ENCODE results near the gene SLC16A3. TPM values are rescaled to one million over a fixed set of nuclear protein-coding genes. Genes with fewer than 3 reads are reported as not detected.

Gene SLC16A3
- total RNA-seq, 1 donor from 2014 or later, result 18.1 TPM

DNA sequence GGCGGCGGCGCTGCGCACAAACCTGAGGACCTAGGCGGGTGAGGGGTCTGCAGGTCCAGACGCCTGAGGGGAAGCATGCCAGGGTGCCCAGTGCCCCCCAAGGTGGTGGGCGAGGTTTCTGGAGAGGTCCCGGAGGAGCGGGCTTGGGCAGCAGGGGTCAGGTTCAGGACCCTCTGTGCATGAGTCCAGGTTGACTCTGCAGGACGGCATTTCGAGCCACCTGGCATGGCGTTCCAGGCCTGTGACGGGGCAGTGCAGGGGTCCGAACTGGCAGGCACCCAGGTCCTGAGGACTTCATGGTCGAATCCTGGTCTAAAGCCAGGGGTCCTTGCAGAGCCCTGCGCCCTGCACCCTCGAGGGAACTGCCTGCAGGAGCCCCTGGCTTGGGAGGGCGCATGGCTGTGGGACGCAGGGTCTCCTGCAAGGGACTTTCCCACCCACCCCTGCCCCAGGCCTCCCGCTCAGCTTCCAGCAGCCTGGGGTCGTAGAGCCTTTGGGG lies 3.5 kb downstream of the SLC16A3 start:
- TF ChIP-seq, protein P1, sequence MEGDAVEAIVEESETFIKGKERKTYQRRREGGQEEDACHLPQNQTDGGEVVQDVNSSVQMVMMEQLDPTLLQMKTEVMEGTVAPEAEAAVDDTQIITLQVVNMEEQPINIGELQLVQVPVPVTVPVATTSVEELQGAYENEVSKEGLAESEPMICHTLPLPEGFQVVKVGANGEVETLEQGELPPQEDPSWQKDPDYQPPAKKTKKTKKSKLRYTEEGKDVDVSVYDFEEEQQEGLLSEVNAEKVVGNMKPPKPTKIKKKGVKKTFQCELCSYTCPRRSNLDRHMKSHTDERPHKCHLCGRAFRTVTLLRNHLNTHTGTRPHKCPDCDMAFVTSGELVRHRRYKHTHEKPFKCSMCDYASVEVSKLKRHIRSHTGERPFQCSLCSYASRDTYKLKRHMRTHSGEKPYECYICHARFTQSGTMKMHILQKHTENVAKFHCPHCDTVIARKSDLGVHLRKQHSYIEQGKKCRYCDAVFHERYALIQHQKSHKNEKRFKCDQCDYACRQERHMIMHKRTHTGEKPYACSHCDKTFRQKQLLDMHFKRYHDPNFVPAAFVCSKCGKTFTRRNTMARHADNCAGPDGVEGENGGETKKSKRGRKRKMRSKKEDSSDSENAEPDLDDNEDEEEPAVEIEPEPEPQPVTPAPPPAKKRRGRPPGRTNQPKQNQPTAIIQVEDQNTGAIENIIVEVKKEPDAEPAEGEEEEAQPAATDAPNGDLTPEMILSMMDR (IDR thresholded peaks at IDR 0.05), result no peak
- Mint-ChIP-seq H3K27ac (ENCODE audit: unreplicated experiment) (no peak overlapping the region), H3K4me1 (ENCODE audit: unreplicated experiment) (peaks cover 30% of the 10 kb centered on the region), H3K4me3 (ENCODE audit: unreplicated experiment) (no peak overlapping the region), H3K9me3 (ENCODE audit: unreplicated experiment) (no peaks in the 10 kb centered on the region), H3K27me3 (ENCODE audit: unreplicated experiment) (no peaks in the 10 kb centered on the region), H3K36me3 (ENCODE audit: unreplicated experiment) (no peaks in the 10 kb centered on the region)
- no peak for DNase-seq (ENCODE audit: extremely low spot score, unreplicated experiment)

GRCh38 chr17:82232876-82233785 lies 4.3 kb downstream of the SLC16A3 start:
- Mint-ChIP-seq H3K27ac (ENCODE audit: unreplicated experiment) (no peak overlapping the region), H3K4me3 (ENCODE audit: unreplicated experiment) (no peak overlapping the region), H3K27me3 (ENCODE audit: unreplicated experiment) (no peaks in the 10 kb centered on the region), H3K9me3 (ENCODE audit: unreplicated experiment) (no peaks in the 10 kb centered on the region), H3K36me3 (ENCODE audit: unreplicated experiment) (no peaks in the 10 kb centered on the region), H3K4me1 (ENCODE audit: unreplicated experiment) (peaks cover 37% of the 10 kb centered on the region)
- DNase-seq (ENCODE audit: extremely low spot score, unreplicated experiment), result no peak
- TF ChIP-seq, protein P1 (IDR thresholded peaks at IDR 0.05), result no peak

DNA sequence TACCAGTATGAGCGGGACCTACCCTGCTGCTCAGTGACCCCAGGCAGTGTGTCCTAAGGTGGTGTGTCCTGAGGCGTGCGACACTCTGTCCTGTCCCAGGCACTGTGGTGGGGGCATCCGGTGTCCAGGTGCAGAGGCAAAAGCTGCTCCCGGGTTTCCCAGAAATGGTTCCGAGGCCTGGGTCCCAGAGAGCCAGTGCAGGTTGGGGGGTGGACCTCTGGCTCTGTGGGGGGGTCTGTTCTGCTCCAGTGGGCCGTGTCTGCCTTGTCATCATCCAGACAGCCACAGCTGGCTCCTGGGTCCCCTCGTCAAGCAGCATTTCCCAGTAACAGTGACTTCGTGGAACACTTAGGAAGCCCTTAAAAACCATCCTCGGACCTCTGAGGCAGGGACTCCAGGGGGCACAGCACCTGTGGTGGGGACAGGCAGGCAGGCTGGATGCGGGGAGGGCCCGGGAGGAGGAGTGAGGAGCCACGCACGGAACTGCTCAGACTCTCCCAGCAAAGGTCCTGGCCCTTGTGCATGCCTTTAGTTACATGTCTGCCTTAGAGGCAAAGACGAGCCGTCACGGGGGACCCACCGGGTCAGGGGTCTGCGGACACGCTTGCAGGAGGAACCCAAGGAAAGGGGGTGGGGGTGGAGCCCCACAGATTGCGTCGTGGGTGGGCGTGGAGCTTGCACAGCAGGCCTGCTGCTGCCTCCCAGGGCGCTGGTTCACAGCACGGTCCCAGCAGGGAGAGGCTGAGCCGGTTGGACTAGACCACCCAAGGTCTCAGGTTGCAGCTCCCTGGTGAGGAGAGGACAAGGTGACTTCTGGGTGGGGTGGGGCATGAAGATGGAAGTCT lies 5.6 kb downstream of the SLC16A3 start:
- no peak overlapping the region for H3K4me3 Mint-ChIP-seq (ENCODE audit: unreplicated experiment)

DNA sequence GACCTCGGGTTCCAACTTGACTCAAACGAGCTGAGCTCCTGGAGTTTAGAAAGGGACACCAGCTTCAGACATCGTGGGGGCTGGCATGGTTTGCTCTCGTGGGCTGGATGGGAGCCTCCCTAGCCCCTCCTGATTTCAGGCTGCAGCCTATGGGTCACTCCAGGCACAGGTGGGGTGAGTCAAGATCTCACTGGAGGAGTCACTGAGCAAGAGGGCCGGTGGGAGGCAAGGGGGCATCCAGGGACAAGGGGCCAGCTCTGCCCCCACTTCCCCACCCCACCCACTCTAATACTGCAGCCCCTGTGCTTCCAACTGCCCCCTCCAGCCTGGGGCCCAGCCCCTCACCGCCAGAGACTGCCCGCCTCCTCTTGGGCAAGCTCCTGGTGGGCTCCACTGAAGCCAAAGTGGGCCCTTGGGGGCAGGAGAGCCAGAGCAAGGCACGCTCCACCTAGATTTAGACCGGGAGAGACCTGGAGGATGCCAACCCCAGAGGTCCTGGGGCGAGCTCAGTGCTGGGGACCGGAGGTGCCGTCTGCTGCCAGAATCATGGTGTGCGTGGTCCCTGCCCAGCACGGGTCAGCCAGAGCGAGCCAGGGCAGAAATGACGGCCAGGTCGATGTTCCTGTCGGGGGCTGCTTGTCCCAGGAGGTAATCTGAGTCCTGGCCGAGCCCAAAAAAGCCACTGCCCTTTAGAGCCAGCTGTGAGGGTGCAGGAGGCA lies 6.4 kb downstream of the SLC16A3 start:
- Mint-ChIP-seq H3K27me3 (ENCODE audit: unreplicated experiment) (no peaks in the 10 kb centered on the region), H3K27ac (ENCODE audit: unreplicated experiment) (no peak overlapping the region), H3K36me3 (ENCODE audit: unreplicated experiment) (no peaks in the 10 kb centered on the region), H3K4me1 (ENCODE audit: unreplicated experiment) (peaks cover 53% of the 10 kb centered on the region), H3K4me3 (ENCODE audit: unreplicated experiment) (no peak overlapping the region), H3K9me3 (ENCODE audit: unreplicated experiment) (no peaks in the 10 kb centered on the region)
- TF ChIP-seq, protein P1 (IDR thresholded peaks at IDR 0.05), result no peak
- no peak for DNase-seq (ENCODE audit: extremely low spot score, unreplicated experiment)

More for the DNA sequence above, 5.6 kb downstream of the SLC16A3 start:
- no peak for DNase-seq (ENCODE audit: extremely low spot score, unreplicated experiment)
- Mint-ChIP-seq H3K27me3 (ENCODE audit: unreplicated experiment) (no peaks in the 10 kb centered on the region), H3K4me1 (ENCODE audit: unreplicated experiment) (peaks cover 48% of the 10 kb centered on the region), H3K9me3 (ENCODE audit: unreplicated experiment) (no peaks in the 10 kb centered on the region), H3K27ac (ENCODE audit: unreplicated experiment) (no peak overlapping the region), H3K36me3 (ENCODE audit: unreplicated experiment) (no peaks in the 10 kb centered on the region)
- TF ChIP-seq, protein P1 (IDR thresholded peaks at IDR 0.05), result no peak

Measured in osteocyte (in vitro differentiated cells).